ENCODE measurements around the gene HOOK2. TPM values are rescaled to one million over a fixed set of nuclear protein-coding genes. Genes with fewer than 3 reads are reported as not detected.
A peak's percentile ranks its signal among the peaks of the same experiment; 100 is the strongest.

HOOK2 gene
- total and polyA plus RNA-seq, 2 of the 8 experiments (the other 6 are each of a cell fraction or from before 2014, with no cell fraction given): 23.8 to 63.2 TPM

- Histone ChIP-seq H3K79me2 (ENCODE audit: control insufficient read depth in 1 of 2, insufficient read depth in 2 of 2, low read length in 2 of 2) (no peaks in the 10 kb centered on the region), H4K20me1 (replicated peaks in 1 of 2; ENCODE audit: control insufficient read depth in 1 of 2, insufficient read depth in 2 of 2, low read length in 2 of 2) (peaks cover 0 to 2% of the 10 kb centered on the region in 2 experiments), H3K79me1 (ENCODE audit: low read depth, low read length) (no peaks in the 10 kb centered on the region), H4K5ac (ENCODE audit: insufficient read length, low read depth, low read length) (no peak overlapping the region), H3K4me1 (replicated peaks in 1 of 4; ENCODE audit: control insufficient read depth in 3 of 4, insufficient read depth in 4 of 4, low read length in 3 of 4) (peaks cover 0 to 10% (median 4%) of the 10 kb centered on the region in 4 experiments; a peak in 4 of 7 replicates), H2BK20ac (ENCODE audit: low read length) (no peak overlapping the region), H4K91ac (replicated peaks; ENCODE audit: insufficient read length, low read length) (no peak overlapping the region), H3K23me2 (ENCODE audit: low read depth, low read length) (peaks cover 8% of the 10 kb centered on the region), H2AK5ac (ENCODE audit: low read depth, low read length) (no peak overlapping the region), H3K9ac (replicated peaks in 1 of 4; ENCODE audit: extremely low read depth in 1 of 4, low read depth in 3 of 4, low read length in 3 of 4) (no peak overlapping the region; a peak in 2 of 7 replicates), H2BK12ac (ENCODE audit: low read depth, low read length) (no peak overlapping the region), H2AFZ (ENCODE audit: low read length) (no peak overlapping the region), H2BK15ac (ENCODE audit: low read length) (peak overlapping the region; percentile 46; the same call in 1 of the 2 replicates), H3K14ac (ENCODE audit: insufficient read length) (no peak overlapping the region), H3K4me2 (ENCODE audit: insufficient read depth in 1 of 2, low read depth in 2 of 2, low read length in 2 of 2) (peak overlapping the region; percentile 70 to 74), H3K36me3 (ENCODE audit: control insufficient read depth in 2 of 4, insufficient read depth in 4 of 4, low read length in 3 of 4) (peaks cover 0 to 7% (median 3%) of the 10 kb centered on the region in 4 experiments; a peak in 3 of 8 replicates), H3K18ac (ENCODE audit: extremely low read depth, low read length) (peak overlapping the region; percentile 32; the same call in 1 of the 2 replicates), H3K27me3 (replicated peaks in 1 of 4; ENCODE audit: control insufficient read depth in 3 of 4, extremely low read depth in 1 of 4, insufficient read depth in 3 of 4, low read length in 3 of 4) (no peaks in the 10 kb centered on the region; a peak in 3 of 7 replicates), H4K8ac (ENCODE audit: extremely low read depth, insufficient read depth, low read length) (peak overlapping the region; percentile 65), H2BK5ac (ENCODE audit: low read depth, low read length) (no peak overlapping the region), H3K27ac (ENCODE audit: low read depth, low read length) (no peak overlapping the region), H3K56ac (replicated peaks; ENCODE audit: insufficient read length, low read depth, low read length) (no peak overlapping the region), H3K4ac (replicated peaks; ENCODE audit: insufficient read length, low read depth, low read length) (peak overlapping the region; percentile 69), H3K23ac (ENCODE audit: insufficient read length) (no peak overlapping the region), H2BK120ac (replicated peaks; ENCODE audit: low read depth, low read length) (no peak overlapping the region), H3K9me3 (ENCODE audit: insufficient read depth in 2 of 2, low read depth in 1 of 2, low read length in 1 of 2) (no peaks in the 10 kb centered on the region), H3K4me3 (ENCODE audit: extremely low read depth in 1 of 4, insufficient read depth in 2 of 4, low read depth in 3 of 4, low read length in 4 of 4) (peak overlapping the region; percentile 45 to 63 (median 47); a peak in 5 of 8 replicates)
- CTCF ChIA-PET (ENCODE audit: partially characterized antibody): interaction anchor here (0.7 to 17.5 kb wide), 9 partner anchors 10 to 72 kb away, joined by 3 to 288 read pairs (median 3); partner anchors contain the start of genes JUNB, PRDX2, RNASEH2A and THSD8
- TF ChIP-seq EGR1 (IDR thresholded peaks at IDR 0.05; ENCODE audit: borderline replicate concordance, low read depth, low read length) (peak; percentile 36; the same call in 1 of the 2 replicates), CEBPB (IDR thresholded peaks at IDR 0.05; ENCODE audit: low read depth, low read length) (no peak), SIN3A (conservative IDR thresholded peaks at IDR 0.05 in 1 of 2, IDR thresholded peaks at IDR 0.05 in 1 of 2; ENCODE audit: low read depth in 1 of 2, low read length in 2 of 2) (no peak)
- WGBS, 2 experiments (ENCODE audit: extremely low coverage in 1 of 2, insufficient coverage in 1 of 2, insufficient read length in 1 of 2, insufficient replicate concordance in 2 of 2, low coverage in 1 of 2, low lambda C conversion rate in 2 of 2, missing lambda C conversion rate in 1 of 2): 81% methylated on average over 21 of the region's 23 CpGs; no CpG with 5 or more reads in 1 of the 2 experiments
- POLR2A ChIA-PET (ENCODE audit: partially characterized antibody): interaction anchor here (0.7 to 10.3 kb wide), 20 partner anchors 9 to 125 kb away, joined by 3 to 104 read pairs (median 4); partner anchors contain the start of genes DHPS, FBXW9, GET3 and JUNB
- DNase-seq (ENCODE audit: low read depth in 1 of 2, low spot score in 2 of 2) (no peak), FAIRE-seq (no peak)
These were observed 23.1 kb downstream of the HOOK2 start for GRCh38 chr19:12752056-12752781.
